Stimulated activated CD4-positive, alpha-beta T cell treated with anti-CD3 and anti-CD28 coated beads, TNF-alpha, amount 100 ng/mL, for 4 hours (primary cell): ENCODE results near the gene MCC.

Experiments used
- DNase-seq, 3 experiments: peaks; one replicate each; pipeline ENCODE4 v3.0.0-alpha.2; 2020; ENCODE audit warnings: low read depth in 3 of 3

The MCC gene

GRCh38 chr5:113056988-113057387 is 431.3 kb downstream of the MCC start:
- DNase-seq = no peak

- DNase-seq = no peak
Measured at GRCh38 chr5:113054899-113055298, 433.4 kb downstream of the MCC start.

- DNase-seq = no peak
Measured at GRCh38 chr5:113053511-113053995, 434.7 kb downstream of the MCC start.

- no peak for DNase-seq
Measured at GRCh38 chr5:113052041-113052795, 436.0 kb downstream of the MCC start.

GRCh38 chr5:113050721-113051382 is 437.4 kb downstream of the MCC start:
- DNase-seq = no peak

GRCh38 chr5:113048931-113049330 is 439.3 kb downstream of the MCC start:
- DNase-seq = no peak

- no peak for DNase-seq
Measured at GRCh38 chr5:113047733-113048652, 440.3 kb downstream of the MCC start.

- DNase-seq = no peak
Measured at GRCh38 chr5:113047234-113047633, 441.0 kb downstream of the MCC start.

GRCh38 chr5:113044776-113045465 is 443.3 kb downstream of the MCC start:
- DNase-seq = no peak

- no peak for DNase-seq
Measured at GRCh38 chr5:113043491-113043931, 444.7 kb downstream of the MCC start.

- DNase-seq = no peak
Measured at GRCh38 chr5:113042491-113043243, 445.6 kb downstream of the MCC start.

GRCh38 chr5:113040672-113041260 is 447.5 kb downstream of the MCC start:
- DNase-seq = no peak

GRCh38 chr5:113039934-113040285 is 448.3 kb downstream of the MCC start:
- no peak for DNase-seq

GRCh38 chr5:113039229-113039933 is 448.9 kb downstream of the MCC start:
- DNase-seq = no peak

GRCh38 chr5:113038714-113039113 is 449.5 kb downstream of the MCC start:
- DNase-seq = no peak

GRCh38 chr5:113038136-113038535 is 450.1 kb downstream of the MCC start:
- DNase-seq = no peak

- no peak for DNase-seq
Measured at GRCh38 chr5:113036826-113037225, 451.4 kb downstream of the MCC start.

- DNase-seq = no peak
Measured at GRCh38 chr5:113036321-113036720, 451.9 kb downstream of the MCC start.

GRCh38 chr5:113035096-113035495 is 453.2 kb downstream of the MCC start:
- no peak for DNase-seq
